Measurements from ENCODE around the gene DCC.
A peak's percentile ranks its signal among the peaks of the same experiment; 100 is the strongest.

GRCh38 chr18:52694804-52695203, 354.8 kb downstream of the DCC start:
- TF ChIP-seq, protein P1, sequence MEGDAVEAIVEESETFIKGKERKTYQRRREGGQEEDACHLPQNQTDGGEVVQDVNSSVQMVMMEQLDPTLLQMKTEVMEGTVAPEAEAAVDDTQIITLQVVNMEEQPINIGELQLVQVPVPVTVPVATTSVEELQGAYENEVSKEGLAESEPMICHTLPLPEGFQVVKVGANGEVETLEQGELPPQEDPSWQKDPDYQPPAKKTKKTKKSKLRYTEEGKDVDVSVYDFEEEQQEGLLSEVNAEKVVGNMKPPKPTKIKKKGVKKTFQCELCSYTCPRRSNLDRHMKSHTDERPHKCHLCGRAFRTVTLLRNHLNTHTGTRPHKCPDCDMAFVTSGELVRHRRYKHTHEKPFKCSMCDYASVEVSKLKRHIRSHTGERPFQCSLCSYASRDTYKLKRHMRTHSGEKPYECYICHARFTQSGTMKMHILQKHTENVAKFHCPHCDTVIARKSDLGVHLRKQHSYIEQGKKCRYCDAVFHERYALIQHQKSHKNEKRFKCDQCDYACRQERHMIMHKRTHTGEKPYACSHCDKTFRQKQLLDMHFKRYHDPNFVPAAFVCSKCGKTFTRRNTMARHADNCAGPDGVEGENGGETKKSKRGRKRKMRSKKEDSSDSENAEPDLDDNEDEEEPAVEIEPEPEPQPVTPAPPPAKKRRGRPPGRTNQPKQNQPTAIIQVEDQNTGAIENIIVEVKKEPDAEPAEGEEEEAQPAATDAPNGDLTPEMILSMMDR (IDR thresholded peaks at IDR 0.05; ENCODE audit: low read depth, low read length, poor library complexity, severe bottlenecking): peak; percentile 33
- no peak for TF ChIP-seq EZH2phosphoT487 (IDR thresholded peaks at IDR 0.05; ENCODE audit: borderline replicate concordance, low read length)
